K562 (cell line): Measurements from ENCODE around the gene SPAG16. TPM values are rescaled to one million over a fixed set of nuclear protein-coding genes. Genes with fewer than 3 reads are reported as not detected.

Source experiments
- ATAC-seq: fragments of 200-7000 bp; cut with Tn5 transposase; 3 replicates; pipeline ENCODE4 v1.9.1; 2020; ENCODE audit warnings: moderate library complexity
- BruUV-seq: library from RNA; stranded (reverse); fragments of 400-500 nt; replicated peaks from 2 replicates; lab custom pipeline; 2021; lab: Mats Ljungman, UMichigan
- CTCF ChIA-PET: fragments of 300-600 bp; formaldehyde crosslinking; extraction: SDS; loops from one replicate; lab custom pipeline; 2021; ENCODE audit warnings: low intra/inter-chr PET ratio; lab: Yijun Ruan, JAX
- POLR2A ChIA-PET: fragments of 300-600, 350-650 bp; sonication (Branson Sonifier 250); formaldehyde crosslinking; extraction: SDS; loops from one replicate; lab custom pipeline; 2021; ENCODE audit warnings: antibody characterized with exemption, inconsistent platforms; lab: Yijun Ruan, JAX
- DNase-seq, 4 experiments: peaks; one replicate each; pipeline versions ENCODE4 v3.0.0 to v3.0.0-alpha.2; 2011 to 2018; ENCODE audit warnings: low spot score in 3 of 4, mixed read lengths in 3 of 4; ENCODE audit errors: extremely low read depth in 1 of 4
- FAIRE-seq: peaks from 2 replicates; lab custom pipeline; 2011; peaks lifted over from hg19 to GRCh38; lab: Jason Lieb, UNC
- H2AFZ ChIP-seq: 2 replicates; pipeline ENCODE4 v1.6.0; 2011; ENCODE audit warnings: low read depth, low read length, control low read depth, inconsistent platforms
- H3K27ac ChIP-seq: fragments of 200-600 bp; 3 replicates; pipeline ENCODE4 v1.8.0; 2011; ENCODE audit warnings: low read depth, mild to moderate bottlenecking, control low read depth, inconsistent platforms, low read length, moderate library complexity, mixed read lengths; ENCODE audit errors: extremely low read depth
- H3K27me3 ChIP-seq, 2 experiments: fragments of 300-600 bp in 1 of 2; 2 replicates in 1 of 2; 3 replicates in 1 of 2; pipeline versions ENCODE4 v1.6.0 to v1.8.0; 2011; ENCODE audit warnings: inconsistent platforms in 2 of 2, low read length in 2 of 2, mild to moderate bottlenecking in 1 of 2, mixed read lengths in 1 of 2, moderate library complexity in 1 of 2; ENCODE audit not compliant: control insufficient read depth in 2 of 2, insufficient read depth in 2 of 2
- H3K36me3 ChIP-seq: fragments of 300-600 bp; 3 replicates; pipeline ENCODE4 v1.8.0; 2011; ENCODE audit warnings: mild to moderate bottlenecking, low read length, inconsistent platforms; ENCODE audit not compliant: control insufficient read depth, insufficient read depth
- H3K4me1 ChIP-seq, 2 experiments: fragments of 200-600 bp in 1 of 2; replicated peaks in 1 of 2; 2 replicates in 1 of 2; 3 replicates in 1 of 2; pipeline versions ENCODE4 v1.5.1 to v1.8.0; 2011; ENCODE audit warnings: inconsistent platforms in 2 of 2, low read length in 2 of 2, mild to moderate bottlenecking in 1 of 2, mixed read lengths in 1 of 2, moderate library complexity in 1 of 2; ENCODE audit not compliant: control insufficient read depth in 2 of 2, insufficient read depth in 2 of 2
- H3K4me2 ChIP-seq: 2 replicates; pipeline ENCODE4 v1.6.1; 2011; ENCODE audit warnings: low read length, control low read depth, inconsistent platforms, mixed read lengths; ENCODE audit not compliant: insufficient read depth
- H3K4me3 ChIP-seq: fragments of 200-600 bp; sonication (generic), shearing (Covaris generic); 2 replicates; pipeline ENCODE4 v1.5.1; 2016; ENCODE audit warnings: control low read depth, inconsistent platforms
- H3K79me2 ChIP-seq: fragments of 200-600 bp; 3 replicates; pipeline ENCODE4 v1.8.0; 2011; ENCODE audit warnings: low read length, inconsistent platforms; ENCODE audit not compliant: control insufficient read depth, insufficient read depth
- H3K9ac ChIP-seq, 2 experiments: 2 replicates each; pipeline versions ENCODE4 v1.6.0 to v1.6.1; 2011; ENCODE audit warnings: low read depth in 2 of 2, low read length in 2 of 2, control low read depth in 1 of 2, inconsistent platforms in 1 of 2, mild to moderate bottlenecking in 1 of 2, mixed read lengths in 1 of 2; ENCODE audit not compliant: insufficient read depth in 1 of 2
- H3K9me1 ChIP-seq: one replicate; pipeline ENCODE4 v1.6.0; 2011; ENCODE audit warnings: inconsistent platforms, mild to moderate bottlenecking, low read length, moderate library complexity; ENCODE audit not compliant: control insufficient read depth, insufficient read depth
- H3K9me3 ChIP-seq: replicated peaks from 2 replicates; pipeline ENCODE4 v1.5.1; 2011; ENCODE audit warnings: low read depth, low read length, inconsistent platforms; ENCODE audit not compliant: control insufficient read depth, insufficient read depth
- H4K20me1 ChIP-seq: replicated peaks from 2 replicates; pipeline ENCODE4 v1.6.1; 2011; ENCODE audit warnings: low read length, inconsistent platforms, mixed read lengths; ENCODE audit not compliant: control insufficient read depth, insufficient read depth
- EZH2 ChIP-seq: IDR thresholded peaks from 2 replicates; pipeline ENCODE4 v1.6.1; 2012; ENCODE audit warnings: low read depth, mild to moderate bottlenecking, inconsistent platforms, low read length, borderline replicate concordance
- HDGF ChIP-seq: fragments of 450-650 bp; IDR thresholded peaks from 2 replicates; pipeline ENCODE4 v1.6.1; 2016
- MECOM ChIP-seq: fragments of 250-450 bp; sonication (Bioruptor Pico); IDR thresholded peaks from 2 replicates; pipeline ENCODE4 v1.8.0; 2022; ENCODE audit warnings: inconsistent platforms
- MEF2D ChIP-seq: conservative IDR thresholded peaks from 2 replicates; pipeline ENCODE4 v1.6.1; 2016; ENCODE audit warnings: low read depth, missing genetic modification characterization, missing compliant biosample characterization
- NCOA2 ChIP-seq, 2 experiments: fragments of 450-650 bp; IDR thresholded peaks; 2 replicates each; pipeline ENCODE4 v1.6.1; 2018; ENCODE audit warnings: mild to moderate bottlenecking in 2 of 2, moderate library complexity in 1 of 2; ENCODE audit not compliant: partially characterized antibody in 2 of 2
- RAD21 ChIP-seq, 2 experiments: fragments of 250-450 bp in 1 of 2; fragments of 450-650 bp in 1 of 2; sonication (Bioruptor Pico) in 1 of 2; formaldehyde crosslinking in 1 of 2; IDR thresholded peaks in 1 of 2; conservative IDR thresholded peaks in 1 of 2; 2 replicates each; pipeline versions ENCODE4 v1.4.0 to v1.8.0; 2020 to 2022; ENCODE audit warnings: mild to moderate bottlenecking in 2 of 2, moderate library complexity in 1 of 2
- TEAD4 ChIP-seq, 2 experiments: sonication (generic) in 1 of 2; formaldehyde crosslinking in 1 of 2; IDR thresholded peaks; 2 replicates each; pipeline versions ENCODE4 v1.6.1 to v1.8.0; 2012 to 2022; ENCODE audit warnings: borderline replicate concordance in 1 of 2, inconsistent platforms in 1 of 2, low read length in 1 of 2, mild to moderate bottlenecking in 1 of 2, missing genetic modification reagents in 1 of 2
- TRIM28 ChIP-seq: fragments of 450-650 bp; IDR thresholded peaks from 2 replicates; pipeline ENCODE4 v1.6.1; 2017
- ZNF217 ChIP-seq: sonication (generic); formaldehyde crosslinking; IDR thresholded peaks from 2 replicates; pipeline ENCODE4 v1.8.0; 2022; ENCODE audit warnings: mild to moderate bottlenecking, missing genetic modification reagents
- WGBS: fragments of 100-300 bp; shearing (Covaris generic); methylation state at CpG from one replicate; pipeline ENCODE4 v1.1.6; 2016; ENCODE audit warnings: low coverage, mixed read lengths; ENCODE audit not compliant: insufficient coverage; ENCODE audit errors: missing lambda C conversion rate; 5-methylcytosine and 5-hydroxymethylcytosine counted together
- in situ Hi-C: fragments of 300-500 bp; cut with MboI; formaldehyde crosslinking; loops from 4 replicates; pipeline ENCODE4 v1.15.0; 2018; ENCODE audit warnings: inconsistent platforms, mixed read lengths
- intact Hi-C: fragments of 100-400 bp; cut with micrococcal nuclease; formaldehyde crosslinking; loops from 2 replicates; pipeline ENCODE4 v1.14.2; 2022
- polyA plus RNA-seq, 8 experiments: library from polyadenylated mRNA; depleted of rRNA in 4 of 8; stranded (reverse) in 5 of 8; unstranded in 3 of 8; fragments of >200 nt; fragmentation: Nextera tagmentation in 2 of 8; fragmentation: Illumina TruSeq in 1 of 8; extraction: Ambion mirVana in 2 of 8; extraction: Trizol in 1 of 8; gene quantifications; 2 replicates each; pipeline versions ENCODE4 v1.2.1 to v1.2.3, GENCODE V29; 2011 to 2014; ENCODE audit warnings: inconsistent platforms in 1 of 8, missing spikeins in 1 of 8
- total RNA-seq, 7 experiments: library from RNA; depleted of rRNA in 6 of 7; stranded (reverse); fragments of >200 nt in 6 of 7; fragmentation: Illumina TruSeq in 2 of 7; extraction: Trizol in 2 of 7; gene quantifications; 2 replicates each; pipeline versions ENCODE4 v1.2.1 to v1.2.3, GENCODE V29; 2011 to 2021; ENCODE audit warnings: low replicate concordance in 1 of 7

Gene SPAG16
- total and polyA plus RNA-seq, 9 of the 15 experiments (the other 6 are each of a cell fraction or from before 2014, with no cell fraction given): 0.98 to 5.9 (median 3.5) TPM

- CTCF ChIA-PET: no interaction called here
- Histone ChIP-seq H3K4me3 (no peak overlapping the region), H3K36me3 (no peaks in the 10 kb centered on the region), H3K27me3 (no peaks in the 10 kb centered on the region), H4K20me1 (no peaks in the 10 kb centered on the region), H3K9me3 (no peaks in the 10 kb centered on the region), H3K4me1 (no peaks in the 10 kb centered on the region), H3K27ac (no peak overlapping the region), H2AFZ (no peak overlapping the region), H3K4me2 (no peak overlapping the region), H3K9ac (no peak overlapping the region), H3K9me1 (no peaks in the 10 kb centered on the region)
- no peak for ATAC-seq
- DNase-seq: peak in 1 of 4 experiments; percentile 0
- no peak for FAIRE-seq
- POLR2A ChIA-PET: no interaction called here
- in situ Hi-C loops: no loop called here
- intact Hi-C loops: no loop called here
- BruUV-seq: no TSS peak
- WGBS: 0% methylated on average over 1 of the region's 1 CpG
- TF ChIP-seq RAD21 (CRISPR knock-in tag; conservative IDR thresholded peaks at IDR 0.05 in 1 of 2, IDR thresholded peaks at IDR 0.05 in 1 of 2): 0 out of 4 replicates have a peak, but pooled peaks of 1 of the 2 experiments have one; percentile 10
- no peak for TF ChIP-seq HDGF
- no peak for TF ChIP-seq TEAD4 (IDR thresholded peaks at IDR 0.05; ENCODE audit: low read length)
- no peak for TF ChIP-seq TEAD4 (CRISPR knock-in tag; IDR thresholded peaks at IDR 0.05; ENCODE audit: borderline replicate concordance)
- TF ChIP-seq, all 486 proteins: peak for 1
- no peaks in the 10 kb centered on the region for H3K79me2 ChIP-seq
Measured at GRCh38 chr2:213806125-213806726, 522.0 kb downstream of the SPAG16 start.

GRCh38 chr2:213816583-213816982, 532.3 kb downstream of the SPAG16 start:
- no peak for DNase-seq
- no peak for ATAC-seq
- Histone ChIP-seq H3K9me3 (no peaks in the 10 kb centered on the region), H3K27ac (no peak overlapping the region), H3K4me2 (no peak overlapping the region), H3K27me3 (no peaks in the 10 kb centered on the region), H3K4me1 (no peaks in the 10 kb centered on the region)
- intact Hi-C loops: no loop called here
- no peak for TF ChIP-seq EZH2
- TF ChIP-seq MECOM: no peak
- no peak for TF ChIP-seq NCOA2 (IDR thresholded peaks at IDR 0.05; ENCODE audit: partially characterized antibody in 2 of 2)
- no peak for TF ChIP-seq TRIM28
- TF ChIP-seq MEF2D: no peak
- TF ChIP-seq ZNF217 (CRISPR knock-in tag): no peak
- TF ChIP-seq, all 486 proteins: peak for 0
- ChIA-PET POLR2A (no interaction called here), CTCF (no interaction called here)
- BruUV-seq: no TSS peak
- Histone ChIP-seq H3K36me3 (no peaks in the 10 kb centered on the region), H3K9ac (no peak overlapping the region), H4K20me1 (no peaks in the 10 kb centered on the region), H3K4me3 (no peak overlapping the region), H3K79me2 (no peaks in the 10 kb centered on the region), H3K9me1 (no peaks in the 10 kb centered on the region), H2AFZ (no peak overlapping the region)
- in situ Hi-C loops: no loop called here
- FAIRE-seq: no peak
